GM18861 (cell line): ENCODE data around the gene AQP10.
"Not testable (repeated sequence)": the region's sequence is repeated elsewhere in the genome, so short reads cannot be mapped to it uniquely, and the experiment has no call there.

Source experiments
- ATAC-seq: cut with Tn5 transposase; IDR thresholded peaks from one replicate; pipeline ENCODE4 v1.9.1; 2021; ENCODE audit not compliant: unreplicated experiment

AQP10 gene

GRCh38 chr1:154342836-154343472 lies 22.1 kb downstream of the AQP10 start:
- ATAC-seq = no peak

- no peak for ATAC-seq
Measured at GRCh38 chr1:154344977-154345837, 24.3 kb downstream of the AQP10 start.

- no peak for ATAC-seq
Measured at GRCh38 chr1:154346276-154346917, 25.5 kb downstream of the AQP10 start.

GRCh38 chr1:154347961-154348360 lies 27.1 kb downstream of the AQP10 start:
- no peak for ATAC-seq

GRCh38 chr1:154348429-154349076 lies 27.7 kb downstream of the AQP10 start:
- ATAC-seq = no peak

- no peak for ATAC-seq
Measured at GRCh38 chr1:154349121-154349520, 28.2 kb downstream of the AQP10 start.

GRCh38 chr1:154350383-154350782 lies 29.5 kb downstream of the AQP10 start:
- ATAC-seq = no peak

GRCh38 chr1:154351363-154352068 lies 30.6 kb downstream of the AQP10 start:
- no peak for ATAC-seq

- ATAC-seq = no peak
Measured at GRCh38 chr1:154352245-154352580, 31.3 kb downstream of the AQP10 start.

- no peak for ATAC-seq
Measured at GRCh38 chr1:154352581-154353459, 31.9 kb downstream of the AQP10 start.

GRCh38 chr1:154353460-154353904 lies 32.6 kb downstream of the AQP10 start:
- ATAC-seq = no peak

- ATAC-seq = no peak
Measured at GRCh38 chr1:154353966-154354365, 33.1 kb downstream of the AQP10 start.

- no peak for ATAC-seq
Measured at GRCh38 chr1:154358519-154358918, 37.6 kb downstream of the AQP10 start.

GRCh38 chr1:154360288-154360687 lies 39.4 kb downstream of the AQP10 start:
- ATAC-seq = no peak

GRCh38 chr1:154360881-154361280 lies 40.0 kb downstream of the AQP10 start:
- ATAC-seq = not testable (repeated sequence)

- no peak for ATAC-seq
Measured at GRCh38 chr1:154361357-154361756, 40.5 kb downstream of the AQP10 start.

GRCh38 chr1:154371436-154371835 lies 50.5 kb downstream of the AQP10 start:
- ATAC-seq = no peak

GRCh38 chr1:154373777-154374357 lies 53.0 kb downstream of the AQP10 start:
- not testable (repeated sequence) for ATAC-seq
